GM12878 (cell line): ENCODE measurements around the gene ANKAR.

Experiments
- ATF2 ChIP-seq: IDR thresholded peaks from 2 replicates; pipeline ENCODE4 v1.6.1; 2012; ENCODE audit warnings: low read length, inconsistent platforms
- BRCA1 ChIP-seq: IDR thresholded peaks from 2 replicates; pipeline ENCODE4 v1.6.1; 2011; ENCODE audit warnings: low read depth, low read length, improper control_type of control experiment
- CBX3 ChIP-seq: fragments of 200-600 bp; sonication (generic); IDR thresholded peaks from 2 replicates; pipeline ENCODE4 v1.6.1; 2016; ENCODE audit warnings: low read depth, borderline replicate concordance
- CHD2 ChIP-seq: IDR thresholded peaks from 2 replicates; pipeline ENCODE4 v1.6.1; 2011; ENCODE audit warnings: low read depth, low read length, improper control_type of control experiment, borderline replicate concordance
- CTCF ChIP-seq, 3 experiments: IDR thresholded peaks in 2 of 3; conservative IDR thresholded peaks in 1 of 3; 2 replicates each; pipeline ENCODE4 v1.5.1; 2011; ENCODE audit warnings: low read depth in 3 of 3, low read length in 3 of 3, mild to moderate bottlenecking in 3 of 3, control low read depth in 2 of 3, moderate library complexity in 2 of 3, inconsistent platforms in 1 of 3, mixed read lengths in 1 of 3; ENCODE audit not compliant: control insufficient read depth in 2 of 3, insufficient read depth in 1 of 3; ENCODE audit errors: extremely low read depth in 1 of 3
- EZH2 ChIP-seq: IDR thresholded peaks from 2 replicates; pipeline ENCODE4 v1.6.1; 2012; ENCODE audit warnings: low read depth, mild to moderate bottlenecking, control low read depth, inconsistent platforms, low read length, borderline replicate concordance; ENCODE audit not compliant: control insufficient read depth
- HSF1 ChIP-seq: fragments of 150-350 bp; IDR thresholded peaks from 2 replicates; pipeline ENCODE4 v1.6.1; 2014; ENCODE audit warnings: mild to moderate bottlenecking, low read depth, low read length
- IKZF1 ChIP-seq: fragments of 450-650 bp; conservative IDR thresholded peaks from 2 replicates; pipeline ENCODE4 v1.6.1; 2017; ENCODE audit warnings: antibody characterized with exemption, mild to moderate bottlenecking
- RAD21 ChIP-seq: IDR thresholded peaks from 2 replicates; pipeline ENCODE4 v1.6.1; 2011; ENCODE audit warnings: mild to moderate bottlenecking, low read depth, low read length, moderate library complexity; ENCODE audit not compliant: insufficient read depth
- SPI1 ChIP-seq: IDR thresholded peaks from 2 replicates; pipeline ENCODE4 v1.6.1; 2011; ENCODE audit warnings: low read depth, mild to moderate bottlenecking, low read length, moderate library complexity, borderline replicate concordance; ENCODE audit not compliant: insufficient read depth
- TCF3 ChIP-seq: IDR thresholded peaks from 2 replicates; pipeline ENCODE4 v1.6.1; 2012; ENCODE audit warnings: low read depth, mild to moderate bottlenecking, low read length, borderline replicate concordance; ENCODE audit not compliant: insufficient read depth
- ZBED1 ChIP-seq: IDR thresholded peaks from 2 replicates; pipeline ENCODE4 v1.6.1; 2016; ENCODE audit warnings: borderline replicate concordance
- ZNF592 ChIP-seq: fragments of 450-650 bp; IDR thresholded peaks from 2 replicates; pipeline ENCODE4 v1.6.1; 2017; ENCODE audit warnings: mild to moderate bottlenecking, moderate library complexity

GRCh38 chr2:189657867-189658266 lies 16.6 kb upstream of the ANKAR start:
- TF ChIP-seq CTCF (IDR thresholded peaks at IDR 0.05 in 2 of 3, conservative IDR thresholded peaks at IDR 0.05 in 1 of 3; ENCODE audit: control insufficient read depth in 2 of 3, extremely low read depth in 1 of 3, insufficient read depth in 1 of 3, low read depth in 3 of 3, low read length in 3 of 3): no peak
- no peak for TF ChIP-seq EZH2
- no peak for TF ChIP-seq TCF3
- no peak for TF ChIP-seq HSF1
- no peak for TF ChIP-seq RAD21
- TF ChIP-seq CHD2: no peak
- no peak for TF ChIP-seq ZNF592
- TF ChIP-seq SPI1: no peak
- no peak for TF ChIP-seq ZBED1
- TF ChIP-seq BRCA1: no peak
- 0 out of 2 replicates have a peak, but pooled peaks have one; percentile 15 for TF ChIP-seq IKZF1
- TF ChIP-seq CBX3: no peak
- no peak for TF ChIP-seq ATF2
